H9 (cell line): Measurements from ENCODE around the gene RACGAP1. TPM values are rescaled to one million over a fixed set of nuclear protein-coding genes. Genes with fewer than 3 reads are reported as not detected.

ENCODE experiments used
- DNase-seq: peaks from one replicate; pipeline ENCODE4 v3.0.0-alpha.2; 2017
- H2AFZ ChIP-seq: one replicate; pipeline ENCODE4 v1.6.1; 2013; ENCODE audit warnings: mild to moderate bottlenecking, low read length, control low read depth, moderate library complexity
- H2AK5ac ChIP-seq: 2 replicates; pipeline ENCODE4 v1.6.1; 2013; ENCODE audit warnings: low read length, control low read depth, mixed read lengths; ENCODE audit not compliant: insufficient read length
- H2BK120ac ChIP-seq: one replicate; pipeline ENCODE4 v1.6.1; 2013; ENCODE audit warnings: low read depth, mild to moderate bottlenecking, low read length, control low read depth, inconsistent platforms; ENCODE audit not compliant: poor library complexity, severe bottlenecking
- H2BK12ac ChIP-seq: 2 replicates; pipeline ENCODE4 v1.6.1; 2013; ENCODE audit warnings: low read length, control low read depth, mixed read lengths, low read depth; ENCODE audit not compliant: insufficient read length
- H2BK15ac ChIP-seq: 2 replicates; pipeline ENCODE4 v1.6.1; 2013; ENCODE audit warnings: low read depth, low read length, control low read depth
- H2BK20ac ChIP-seq: one replicate; pipeline ENCODE4 v1.6.1; 2013; ENCODE audit warnings: low read depth, mild to moderate bottlenecking, low read length, control low read depth, inconsistent platforms; ENCODE audit not compliant: poor library complexity, severe bottlenecking
- H2BK5ac ChIP-seq: 2 replicates; pipeline ENCODE4 v1.6.1; 2013; ENCODE audit warnings: low read length, control low read depth, mixed read lengths; ENCODE audit not compliant: insufficient read length
- H3K14ac ChIP-seq: 2 replicates; pipeline ENCODE4 v1.6.1; 2013; ENCODE audit warnings: low read length, control low read depth; ENCODE audit not compliant: insufficient read depth
- H3K18ac ChIP-seq: 2 replicates; pipeline ENCODE4 v1.6.1; 2013; ENCODE audit warnings: low read depth, mild to moderate bottlenecking, mixed read lengths, low read length, control low read depth; ENCODE audit not compliant: insufficient read length
- H3K23ac ChIP-seq: 2 replicates; pipeline ENCODE4 v1.6.1; 2013; ENCODE audit warnings: low read length, control low read depth, mixed read lengths, low read depth; ENCODE audit not compliant: insufficient read length
- H3K23me2 ChIP-seq: 2 replicates; pipeline ENCODE4 v1.6.1; 2013; ENCODE audit warnings: low read depth, mild to moderate bottlenecking, mixed read lengths, low read length, control low read depth; ENCODE audit not compliant: insufficient read length, poor library complexity, severe bottlenecking
- H3K27ac ChIP-seq: 2 replicates; pipeline ENCODE4 v1.5.1; 2013; ENCODE audit warnings: low read length, control low read depth, mixed read lengths, low read depth; ENCODE audit not compliant: insufficient read length
- H3K27me3 ChIP-seq: 2 replicates; pipeline ENCODE4 v1.6.1; 2013; ENCODE audit warnings: low read length, control low read depth, inconsistent platforms; ENCODE audit not compliant: insufficient read depth
- H3K4ac ChIP-seq: 2 replicates; pipeline ENCODE4 v1.6.1; 2013; ENCODE audit warnings: low read depth, mild to moderate bottlenecking, control low read depth, inconsistent platforms, low read length, moderate library complexity
- H3K4me1 ChIP-seq: 2 replicates; pipeline ENCODE4 v1.6.1; 2013; ENCODE audit warnings: low read length, control low read depth, inconsistent platforms; ENCODE audit not compliant: insufficient read depth
- H3K4me2 ChIP-seq: 2 replicates; pipeline ENCODE4 v1.6.1; 2013; ENCODE audit warnings: low read length, control low read depth, mixed read lengths; ENCODE audit not compliant: insufficient read length, insufficient read depth
- H3K56ac ChIP-seq: 2 replicates; pipeline ENCODE4 v1.6.1; 2013; ENCODE audit warnings: low read depth, mild to moderate bottlenecking, mixed read lengths, low read length, control low read depth; ENCODE audit not compliant: insufficient read length
- H3K79me1 ChIP-seq: 2 replicates; pipeline ENCODE4 v1.6.1; 2013; ENCODE audit warnings: low read depth, mild to moderate bottlenecking, moderate library complexity, low read length, control low read depth, inconsistent platforms; ENCODE audit not compliant: insufficient read depth, poor library complexity, severe bottlenecking
- H3K79me2 ChIP-seq: 2 replicates; pipeline ENCODE4 v1.6.1; 2013; ENCODE audit warnings: low read length, control low read depth, inconsistent platforms; ENCODE audit not compliant: insufficient read depth
- H3K9ac ChIP-seq: 2 replicates; pipeline ENCODE4 v1.6.1; 2013; ENCODE audit warnings: low read length, control low read depth, mixed read lengths; ENCODE audit not compliant: insufficient read length; ENCODE audit errors: extremely low read depth
- H3K9me3 ChIP-seq: one replicate; pipeline ENCODE4 v1.6.1; 2013; ENCODE audit warnings: low read depth, low read length, inconsistent platforms; ENCODE audit not compliant: control insufficient read depth
- H3T11ph ChIP-seq: one replicate; pipeline ENCODE4 v1.6.1; 2013; ENCODE audit warnings: mild to moderate bottlenecking, low read length, control low read depth, inconsistent platforms
- H4K20me1 ChIP-seq: one replicate; pipeline ENCODE4 v1.6.1; 2013; ENCODE audit not compliant: control insufficient read depth, insufficient read length, insufficient read depth
- H4K5ac ChIP-seq: 2 replicates; pipeline ENCODE4 v1.6.1; 2013; ENCODE audit warnings: low read depth, mild to moderate bottlenecking, mixed read lengths, low read length, control low read depth; ENCODE audit not compliant: insufficient read length
- H4K8ac ChIP-seq: replicated peaks from 2 replicates; pipeline ENCODE4 v1.6.1; 2013; ENCODE audit warnings: low read length, control low read depth, mixed read lengths, low read depth; ENCODE audit not compliant: insufficient read length
- H4K91ac ChIP-seq: 2 replicates; pipeline ENCODE4 v1.6.1; 2013; ENCODE audit warnings: low read depth, mild to moderate bottlenecking, moderate library complexity, mixed read lengths, low read length, control low read depth; ENCODE audit not compliant: insufficient read length
- H3K27ac Mint-ChIP-seq, 3 experiments: 2 replicates in 2 of 3; 3 replicates in 1 of 3; pipeline ENCODE4 v1.8.0; 2020 to 2021; ENCODE audit warnings: mixed read lengths in 3 of 3, mild to moderate bottlenecking in 1 of 3, moderate library complexity in 1 of 3
- H3K27me3 Mint-ChIP-seq: 2 replicates; pipeline ENCODE4 v1.8.0; 2021; ENCODE audit warnings: low read depth, mild to moderate bottlenecking, moderate library complexity, mixed read lengths
- H3K36me3 Mint-ChIP-seq, 3 experiments: 2 replicates in 2 of 3; 3 replicates in 1 of 3; pipeline ENCODE4 v1.8.0; 2020 to 2021; ENCODE audit warnings: low read depth in 3 of 3, mixed read lengths in 3 of 3; ENCODE audit not compliant: insufficient read depth in 1 of 3
- H3K4me1 Mint-ChIP-seq, 2 experiments: 2 replicates each; pipeline ENCODE4 v1.8.0; 2020; ENCODE audit warnings: mixed read lengths in 2 of 2
- H3K4me3 Mint-ChIP-seq, 2 experiments: 2 replicates in 1 of 2; 3 replicates in 1 of 2; pipeline ENCODE4 v1.8.0; 2020 to 2021; ENCODE audit warnings: mild to moderate bottlenecking in 2 of 2, mixed read lengths in 2 of 2, moderate library complexity in 1 of 2
- H3K9me3 Mint-ChIP-seq, 2 experiments: 2 replicates in 1 of 2; 3 replicates in 1 of 2; pipeline ENCODE4 v1.8.0; 2020; ENCODE audit warnings: mild to moderate bottlenecking in 2 of 2, mixed read lengths in 2 of 2, moderate library complexity in 1 of 2
- CTCF ChIP-seq: fragments of 200-600 bp; sonication (generic); conservative IDR thresholded peaks from 3 replicates; pipeline ENCODE4 v1.8.0; 2021; ENCODE audit warnings: antibody characterized with exemption, mild to moderate bottlenecking
- WGBS: extraction: QIAGEN DNeasy Blood & Tissue Kit; methylation state at CpG from one replicate; pipeline ENCODE4 v1.1.7; 2013; ENCODE audit warnings: missing lambda C conversion rate, low lambda C conversion rate, mixed read lengths; ENCODE audit not compliant: insufficient read length; ENCODE audit errors: extremely low coverage; 5-methylcytosine and 5-hydroxymethylcytosine counted together
- total RNA-seq: library from RNA; stranded (reverse); gene quantifications from 2 replicates; pipeline ENCODE4 v1.2.1, GENCODE V29; 2021

Gene RACGAP1
- total RNA-seq, 1 experiment from 2014 or later, result 64.8 TPM

GRCh38 chr12:49947593-49948226 lies 77.6 kb downstream of the RACGAP1 start:
- Histone ChIP-seq H2BK20ac (no peak overlapping the region), H2AFZ (no peak overlapping the region), H3T11ph (no peak overlapping the region), H3K14ac (no peak overlapping the region), H2BK12ac (no peak overlapping the region), H3K9ac (no peak overlapping the region), H2AK5ac (no peak overlapping the region), H3K9me3 (no peaks in the 10 kb centered on the region), H3K4me1 (no peaks in the 10 kb centered on the region; the same call in 1 of the 2 replicates), H4K20me1 (no peaks in the 10 kb centered on the region), H3K4me2 (no peak overlapping the region), H2BK5ac (no peak overlapping the region), H3K79me1 (no peaks in the 10 kb centered on the region), H2BK15ac (no peak overlapping the region), H4K8ac (no peak overlapping the region), H4K5ac (no peak overlapping the region), H3K23me2 (peaks cover 5% of the 10 kb centered on the region), H3K56ac (no peak overlapping the region), H3K27me3 (no peaks in the 10 kb centered on the region), H4K91ac (no peak overlapping the region), H3K23ac (no peak overlapping the region), H2BK120ac (no peak overlapping the region), H3K18ac (no peak overlapping the region), H3K27ac (no peak overlapping the region), H3K4ac (no peak overlapping the region), H3K79me2 (no peaks in the 10 kb centered on the region)
- no peak for DNase-seq
- Mint-ChIP-seq H3K4me1 (peaks cover 35 to 49% of the 10 kb centered on the region in 2 experiments), H3K36me3 (no peaks in the 10 kb centered on the region), H3K27me3 (peaks cover 25% of the 10 kb centered on the region), H3K27ac (no peak overlapping the region; a peak in 1 of 7 replicates), H3K4me3 (no peak overlapping the region), H3K9me3 (no peaks in the 10 kb centered on the region)
- TF ChIP-seq CTCF, result no peak
- no CpG with 5 or more reads among the region's 7 CpGs for WGBS
